HG03575 (cell line): ENCODE results near the gene SOCS1.
"Not testable (repeated sequence)": the region's sequence is repeated elsewhere in the genome, so short reads cannot be mapped to it uniquely, and the experiment has no call there.

Experiments used
- ATAC-seq: cut with Tn5 transposase; IDR thresholded peaks from one replicate; pipeline ENCODE4 v1.9.1; 2021; ENCODE audit not compliant: unreplicated experiment, insufficient number of reproducible peaks, low FRiP score; ENCODE audit errors: extremely low read depth

The SOCS1 gene, protein sequence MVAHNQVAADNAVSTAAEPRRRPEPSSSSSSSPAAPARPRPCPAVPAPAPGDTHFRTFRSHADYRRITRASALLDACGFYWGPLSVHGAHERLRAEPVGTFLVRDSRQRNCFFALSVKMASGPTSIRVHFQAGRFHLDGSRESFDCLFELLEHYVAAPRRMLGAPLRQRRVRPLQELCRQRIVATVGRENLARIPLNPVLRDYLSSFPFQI

DNA sequence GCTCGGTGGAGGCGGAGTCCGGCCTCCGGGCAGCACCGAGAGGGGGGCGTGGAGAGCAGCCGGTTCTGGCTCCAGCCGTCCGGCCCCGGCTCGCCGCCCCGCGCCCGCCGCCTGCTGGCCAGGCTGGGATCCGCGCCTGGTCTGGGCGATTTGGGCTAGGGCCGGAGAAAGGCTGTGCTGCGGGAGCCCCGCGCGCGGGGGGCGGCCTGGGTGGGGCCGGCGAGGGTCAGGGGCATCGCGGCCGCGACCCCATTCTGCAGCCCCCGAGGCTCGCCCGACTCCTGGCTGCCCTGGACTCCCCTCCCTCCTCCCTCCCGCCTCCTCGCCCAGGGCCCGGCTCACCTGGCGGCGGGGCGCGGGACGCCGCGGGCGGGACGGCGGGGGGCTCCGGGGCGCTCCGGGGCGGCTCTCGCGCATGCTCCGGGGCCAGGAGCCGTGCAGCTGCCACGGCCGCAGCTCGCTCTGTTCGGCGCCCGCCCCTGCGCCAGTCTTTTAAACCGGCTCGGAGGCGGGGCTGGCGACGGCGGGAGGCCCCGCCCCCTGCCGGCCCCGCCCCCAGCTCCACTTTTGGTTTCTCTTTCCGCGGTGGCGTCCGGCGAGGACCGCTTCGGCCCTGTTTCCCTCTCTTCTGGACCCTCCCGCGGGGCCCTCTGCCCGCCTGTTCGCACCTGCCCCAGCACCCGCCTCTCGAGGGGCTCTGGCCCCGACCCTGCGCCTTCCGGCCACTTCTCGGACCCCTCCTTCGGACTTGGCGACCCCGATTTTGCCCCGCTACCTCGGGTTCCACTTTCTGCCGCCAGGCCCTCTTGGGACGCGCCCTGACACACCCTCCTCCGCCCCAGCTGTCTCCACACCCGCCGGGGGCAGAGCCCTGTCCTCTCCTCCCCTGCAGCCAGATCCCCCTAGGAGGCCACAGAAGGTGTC lies at the start of gene SOCS1:
Gene SOCS1, minus strand, starts transcription at position 468 of the 924 bp plus-strand sequence. CDS start 726 bp downstream, outside the sequence.
- ATAC-seq: no peak

- no peak for ATAC-seq
These were observed 47.6 kb upstream of the SOCS1 start for GRCh38 chr16:11303405-11304138.

DNA sequence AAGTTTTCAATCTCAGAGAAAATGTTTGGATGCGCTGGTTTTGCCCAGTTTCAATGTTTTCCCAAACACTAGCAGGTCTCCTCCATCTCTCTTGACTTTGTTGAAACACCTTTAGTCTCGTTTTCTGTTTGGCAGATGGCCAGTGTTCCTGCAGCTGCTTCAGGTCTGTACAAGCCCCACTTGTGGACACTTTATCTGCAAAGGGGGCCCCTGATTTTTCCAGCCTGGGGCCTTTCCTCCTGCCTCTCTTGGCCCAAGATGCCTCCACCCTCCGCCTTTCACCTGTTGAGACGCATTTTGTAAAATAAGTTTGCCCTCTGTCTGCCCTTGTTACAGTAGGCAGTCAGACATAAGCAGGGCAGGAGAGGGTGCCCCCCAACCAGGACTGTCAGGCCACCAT lies 47.0 kb upstream of the SOCS1 start:
- ATAC-seq: no peak

DNA sequence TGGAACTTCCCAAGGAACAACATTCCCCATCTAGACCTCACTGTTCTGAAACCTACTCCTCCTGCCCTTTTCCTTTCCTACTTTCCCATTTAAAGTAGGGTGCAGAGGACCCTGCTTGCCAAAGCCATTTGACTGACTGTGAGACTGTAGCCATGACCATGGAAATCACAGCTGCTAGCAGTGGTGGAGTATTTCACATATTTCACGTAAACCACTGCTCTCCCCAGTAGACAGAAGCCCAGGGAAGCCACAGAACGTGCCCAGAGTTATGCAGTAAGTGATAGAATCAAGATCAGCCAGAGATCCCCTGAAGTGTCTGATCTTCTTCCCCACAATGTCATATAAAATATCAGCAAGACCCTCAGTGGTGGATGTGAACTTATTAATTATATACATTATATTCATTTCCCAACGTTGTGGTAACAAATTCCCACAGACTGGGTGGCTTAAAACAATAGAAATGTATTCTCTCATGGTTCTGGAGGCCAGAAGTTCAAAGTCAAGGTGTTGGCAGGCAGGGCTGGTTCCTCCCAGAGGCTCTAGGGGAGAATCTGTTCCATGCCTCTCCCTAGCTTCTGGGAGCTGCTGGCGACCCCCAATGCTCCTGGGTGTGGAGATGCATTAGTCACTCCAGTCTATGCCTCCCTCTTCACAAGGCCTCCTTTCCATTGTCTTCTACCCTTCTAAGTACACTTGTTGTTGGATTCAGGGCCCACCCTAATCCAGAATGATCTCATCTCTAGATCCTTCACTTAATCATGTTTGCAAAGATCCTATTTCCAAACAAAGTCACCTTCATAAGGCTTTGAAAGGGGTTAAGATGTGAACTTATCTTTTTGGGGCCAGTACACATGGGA lies 45.9 kb upstream of the SOCS1 start:
- ATAC-seq: no peak

GRCh38 chr16:11300560-11300892 lies 44.5 kb upstream of the SOCS1 start:
- no peak for ATAC-seq

GRCh38 chr16:11299865-11300559 lies 44.0 kb upstream of the SOCS1 start:
- no peak for ATAC-seq

- ATAC-seq: not testable (repeated sequence)
These were observed 43.0 kb upstream of the SOCS1 start for GRCh38 chr16:11298950-11299547.

DNA sequence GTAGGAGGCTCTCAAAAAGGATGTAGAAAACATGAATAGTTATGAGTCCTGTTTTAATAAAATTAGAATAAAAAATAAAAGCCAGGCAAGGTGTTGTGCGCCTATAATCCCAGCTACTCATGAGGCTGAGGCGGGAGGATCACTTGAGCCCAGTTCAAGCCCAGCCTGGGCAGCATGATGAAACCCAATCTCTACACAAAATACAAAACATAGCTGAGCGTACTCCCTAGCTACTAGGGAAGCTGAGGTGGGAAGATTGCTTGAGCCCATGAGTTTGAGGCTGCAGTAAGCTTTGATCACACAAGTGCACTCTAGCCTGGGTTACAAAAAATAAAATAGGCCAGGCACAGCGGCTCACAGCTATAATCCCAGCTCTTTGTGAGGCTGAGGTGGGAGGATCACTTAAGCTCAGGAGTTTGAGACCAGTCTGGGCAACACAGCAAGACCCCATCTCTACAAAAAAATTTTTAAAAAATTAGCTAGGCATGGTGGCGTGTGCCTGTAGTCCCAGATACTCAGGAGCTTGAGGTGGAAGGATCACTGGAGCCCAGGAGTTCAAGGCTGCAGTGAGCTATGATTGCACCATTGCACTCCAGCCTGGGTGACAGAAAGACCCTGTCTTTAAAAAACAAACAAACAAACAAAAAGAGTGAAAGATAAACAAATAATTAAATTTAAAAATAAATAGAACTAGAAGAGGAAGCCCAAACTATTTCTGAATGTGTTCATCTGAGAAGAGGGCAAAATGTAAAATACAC lies 42.3 kb upstream of the SOCS1 start:
- ATAC-seq: no peak

DNA sequence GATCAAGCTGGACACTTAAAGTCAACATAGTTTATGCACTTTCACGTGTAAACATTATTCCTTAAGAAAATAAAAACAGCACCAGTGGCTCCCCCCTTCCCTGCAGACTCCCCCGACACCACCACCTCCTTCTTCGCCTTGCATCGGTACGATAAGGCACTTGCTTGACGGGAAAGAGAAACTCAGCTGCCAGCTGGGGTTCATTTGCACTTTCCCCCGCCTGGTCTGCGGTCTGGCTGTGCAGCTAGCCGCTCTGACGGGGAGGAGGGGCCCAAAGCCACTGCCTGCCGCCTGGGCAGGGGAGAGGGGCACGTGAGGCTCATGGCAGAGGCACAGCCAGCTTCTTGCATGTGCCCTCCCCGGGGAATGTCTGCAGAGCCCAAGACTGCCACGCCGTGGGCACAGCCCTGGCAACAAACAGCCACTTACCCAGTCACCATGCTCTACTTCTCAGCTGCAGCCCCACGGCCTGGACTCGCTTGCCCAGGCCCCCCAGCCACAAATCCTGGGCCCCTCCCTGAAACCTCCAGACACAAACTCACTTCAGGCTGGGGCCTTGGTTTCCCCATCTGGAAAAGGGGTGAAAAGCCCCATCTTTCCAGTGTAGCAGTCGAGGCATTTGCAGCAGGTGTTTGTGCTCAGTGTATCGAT lies 41.6 kb upstream of the SOCS1 start:
- no peak for ATAC-seq

DNA sequence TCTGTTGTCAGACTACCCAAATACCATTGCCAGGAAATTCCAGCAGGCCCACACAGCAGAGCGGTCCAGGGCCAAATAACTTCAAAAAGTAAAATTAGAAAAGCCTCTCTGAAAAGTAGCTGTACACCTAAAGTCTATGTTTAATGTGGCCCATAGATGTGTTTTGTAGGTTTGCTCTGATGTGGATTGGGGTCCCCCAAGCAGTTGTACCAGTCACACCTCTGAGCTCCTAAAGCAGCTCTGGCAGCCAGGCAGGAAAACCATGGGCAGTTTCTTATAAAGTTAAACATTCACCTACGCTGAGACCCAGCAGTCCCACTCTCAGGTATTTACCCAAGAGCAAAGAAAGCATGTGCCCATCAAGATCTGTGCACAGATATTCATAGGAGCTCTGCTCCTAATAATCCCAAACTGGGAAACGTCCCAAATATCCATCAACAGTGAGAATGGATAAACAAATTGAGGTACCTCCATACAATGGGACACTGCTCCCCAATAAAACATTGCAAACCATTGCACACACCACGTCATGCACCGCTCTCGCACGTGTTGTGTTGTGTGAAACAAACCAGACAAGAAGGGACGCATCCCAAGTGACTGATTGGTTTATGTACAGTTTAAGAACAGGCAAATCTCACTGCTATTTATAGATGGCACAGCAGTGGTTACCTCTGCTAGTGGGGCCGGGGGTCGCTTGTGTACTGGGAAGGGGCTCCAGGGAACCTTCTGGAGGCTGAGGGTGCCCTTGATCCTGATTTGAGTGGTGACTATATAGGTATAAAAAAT lies 40.9 kb upstream of the SOCS1 start:
- ATAC-seq: no peak

DNA sequence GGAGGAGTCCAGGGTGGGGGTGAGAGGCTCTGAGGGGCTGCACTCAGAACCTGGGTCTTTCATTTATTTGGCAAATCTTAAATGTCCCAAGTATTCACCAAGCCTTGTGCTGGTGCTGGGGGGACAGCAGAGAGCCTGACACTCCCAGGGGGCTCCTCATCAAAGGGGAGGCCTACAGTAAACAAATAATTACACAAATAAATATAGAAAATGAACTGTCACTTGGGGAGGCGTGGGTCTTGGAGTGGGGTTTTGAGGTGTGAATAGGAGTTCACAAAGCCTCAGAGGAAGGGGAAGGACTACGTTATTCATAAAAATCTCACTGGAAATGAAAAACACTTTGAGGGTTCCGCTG lies 40.3 kb upstream of the SOCS1 start:
- no peak for ATAC-seq

GRCh38 chr16:11295672-11296071 lies 39.7 kb upstream of the SOCS1 start:
- ATAC-seq: no peak

DNA sequence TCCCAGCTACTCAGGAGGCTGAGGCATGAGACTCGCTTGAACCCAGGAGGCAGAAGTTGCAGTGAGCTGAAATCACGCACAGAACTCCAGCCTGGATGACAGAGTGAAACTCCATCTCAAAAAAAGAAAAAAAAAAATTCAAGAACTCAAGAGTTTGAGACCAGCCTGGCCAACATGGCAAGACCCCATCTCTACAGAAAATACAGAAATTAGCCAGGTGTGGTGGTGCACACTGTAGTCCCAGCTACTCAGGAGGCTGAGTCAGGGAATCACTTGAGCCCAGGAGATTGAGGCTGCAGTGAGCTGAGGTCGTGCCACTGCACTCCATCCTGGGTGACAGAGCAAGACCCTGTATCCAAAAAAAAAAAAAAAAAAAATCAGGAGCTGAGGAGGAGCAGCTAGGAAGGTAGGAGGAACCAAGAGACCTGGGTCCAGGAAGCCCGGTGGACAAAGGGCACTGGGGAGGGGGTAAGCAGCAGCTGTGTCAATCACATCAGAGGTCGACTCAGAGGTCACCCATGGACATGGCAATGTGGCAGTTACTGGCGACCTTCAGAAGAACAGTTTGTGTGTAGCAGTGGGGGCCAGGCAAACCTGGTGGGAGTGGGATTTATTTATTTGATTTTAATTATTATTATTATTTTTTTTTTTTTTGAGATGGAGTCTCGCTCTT lies 36.2 kb upstream of the SOCS1 start:
- no peak for ATAC-seq

GRCh38 chr16:11291091-11291703 lies 35.2 kb upstream of the SOCS1 start:
- no peak for ATAC-seq

GRCh38 chr16:11290102-11290893 lies 34.3 kb upstream of the SOCS1 start:
- no peak for ATAC-seq
